IMR-90 (cell line): Measurements from ENCODE around the gene ASB6. TPM values are rescaled to one million over a fixed set of nuclear protein-coding genes. Genes with fewer than 3 reads are reported as not detected.

Experiments used
- ATAC-seq: fragments of 200-7000 bp; cut with Tn5 transposase; 2 replicates; pipeline ENCODE4 v1.9.1; 2020; ENCODE audit warnings: low read depth, mild to moderate bottlenecking, moderate library complexity
- BruUV-seq: library from RNA; stranded (reverse); fragments of 400-500 nt; replicated peaks from 2 replicates; lab custom pipeline; 2021; lab: Mats Ljungman, UMichigan
- CTCF ChIA-PET: fragments of 300-600 bp; formaldehyde crosslinking; extraction: SDS; loops from one replicate; lab custom pipeline; 2021; ENCODE audit warnings: antibody characterized with exemption; lab: Yijun Ruan, JAX
- POLR2A ChIA-PET: fragments of 300-600 bp; sonication (Branson Sonifier 250); formaldehyde crosslinking; loops from one replicate; lab custom pipeline; 2022; ENCODE audit warnings: antibody characterized with exemption; ENCODE audit not compliant: unreplicated experiment; lab: Charles Lee
- DNase-seq: peaks from one replicate; pipeline ENCODE4 v3.0.0; 2013
- H2AFZ ChIP-seq: replicated peaks from 2 replicates; pipeline ENCODE3; 2013; ENCODE audit warnings: low read length, mild to moderate bottlenecking; ENCODE audit not compliant: poor library complexity
- H2AK5ac ChIP-seq: 2 replicates; pipeline ENCODE4 v1.6.1; 2013; ENCODE audit warnings: low read depth, low read length, inconsistent platforms
- H2AK9ac ChIP-seq: replicated peaks from 2 replicates; pipeline ENCODE3; 2013; ENCODE audit warnings: mild to moderate bottlenecking, low read depth, low read length, moderate library complexity; ENCODE audit not compliant: poor library complexity
- H2BK120ac ChIP-seq: 2 replicates; pipeline ENCODE4 v1.6.1; 2013; ENCODE audit warnings: low read depth, low read length, inconsistent platforms
- H2BK15ac ChIP-seq: 3 replicates; pipeline ENCODE4 v1.6.1; 2013; ENCODE audit warnings: low read depth, low read length, inconsistent platforms
- H2BK20ac ChIP-seq: 2 replicates; pipeline ENCODE4 v1.6.1; 2013; ENCODE audit warnings: low read depth, mild to moderate bottlenecking, inconsistent platforms, low read length, moderate library complexity
- H2BK5ac ChIP-seq: 2 replicates; pipeline ENCODE4 v1.6.1; 2013; ENCODE audit warnings: mild to moderate bottlenecking, low read depth, low read length, inconsistent platforms; ENCODE audit not compliant: poor library complexity, severe bottlenecking
- H3K14ac ChIP-seq: replicated peaks from 2 replicates; pipeline ENCODE4 v1.6.1; 2013; ENCODE audit warnings: low read depth, low read length, inconsistent platforms
- H3K18ac ChIP-seq: 2 replicates; pipeline ENCODE4 v1.6.1; 2013; ENCODE audit warnings: low read depth, low read length, control low read depth
- H3K23ac ChIP-seq: 2 replicates; pipeline ENCODE4 v1.6.1; 2013; ENCODE audit warnings: low read depth, low read length, inconsistent platforms
- H3K27ac ChIP-seq: 2 replicates; pipeline ENCODE4 v1.5.1; 2013; ENCODE audit warnings: mild to moderate bottlenecking, control low read depth, low read length; ENCODE audit not compliant: insufficient read depth
- H3K27me3 ChIP-seq: 2 replicates; pipeline ENCODE4 v1.6.1; 2013; ENCODE audit warnings: low read length; ENCODE audit not compliant: control insufficient read depth, insufficient read depth
- H3K36me3 ChIP-seq: 2 replicates; pipeline ENCODE4 v1.6.1; 2013; ENCODE audit warnings: low read length, mixed read lengths; ENCODE audit not compliant: control insufficient read depth, insufficient read depth
- H3K4ac ChIP-seq: 2 replicates; pipeline ENCODE4 v1.6.1; 2013; ENCODE audit warnings: low read depth, low read length, inconsistent platforms
- H3K4me1 ChIP-seq: 2 replicates; pipeline ENCODE4 v1.6.1; 2013; ENCODE audit warnings: low read length, mixed read lengths; ENCODE audit not compliant: control insufficient read depth, insufficient read depth
- H3K4me2 ChIP-seq: 2 replicates; pipeline ENCODE4 v1.6.1; 2013; ENCODE audit warnings: low read depth, mild to moderate bottlenecking, control low read depth, low read length, moderate library complexity
- H3K4me3 ChIP-seq: 2 replicates; pipeline ENCODE4 v1.5.1; 2013; ENCODE audit warnings: low read depth, mild to moderate bottlenecking, control low read depth, low read length, moderate library complexity; ENCODE audit not compliant: insufficient read depth
- H3K56ac ChIP-seq: 2 replicates; pipeline ENCODE4 v1.6.1; 2013; ENCODE audit warnings: low read length, inconsistent platforms; ENCODE audit not compliant: insufficient read depth; ENCODE audit errors: extremely low read depth
- H3K79me1 ChIP-seq, 2 experiments: 2 replicates each; pipeline ENCODE4 v1.6.1; 2013; ENCODE audit warnings: low read length in 2 of 2, inconsistent platforms in 1 of 2, low read depth in 1 of 2
- H3K9ac ChIP-seq: 2 replicates; pipeline ENCODE4 v1.6.1; 2013; ENCODE audit warnings: low read depth, low read length, control low read depth
- H3K9me1 ChIP-seq: 2 replicates; pipeline ENCODE4 v1.6.1; 2013; ENCODE audit warnings: low read length, inconsistent platforms; ENCODE audit not compliant: insufficient read depth
- H3K9me3 ChIP-seq: 2 replicates; pipeline ENCODE4 v1.6.1; 2013; ENCODE audit warnings: low read length; ENCODE audit not compliant: control insufficient read depth, insufficient read depth
- H4K20me1 ChIP-seq: 2 replicates; pipeline ENCODE4 v1.6.1; 2013; ENCODE audit warnings: low read length, inconsistent platforms; ENCODE audit not compliant: insufficient read depth
- H4K5ac ChIP-seq: 2 replicates; pipeline ENCODE4 v1.6.1; 2013; ENCODE audit warnings: mild to moderate bottlenecking, low read depth, low read length, control low read depth
- H4K8ac ChIP-seq, 2 experiments: 2 replicates each; pipeline ENCODE4 v1.6.1; 2013; ENCODE audit warnings: low read depth in 2 of 2, low read length in 2 of 2, control low read depth in 1 of 2, inconsistent platforms in 1 of 2
- H4K91ac ChIP-seq: 2 replicates; pipeline ENCODE4 v1.6.1; 2013; ENCODE audit warnings: low read depth, low read length, inconsistent platforms; ENCODE audit not compliant: insufficient read depth
- CEBPB ChIP-seq: IDR thresholded peaks from 2 replicates; pipeline ENCODE4 v1.6.1; 2012; ENCODE audit warnings: low read depth, low read length, improper control_type of control experiment
- CHD1 ChIP-seq: IDR thresholded peaks from 2 replicates; pipeline ENCODE4 v1.6.1; 2012; ENCODE audit warnings: low read depth, low read length, improper control_type of control experiment
- FOS ChIP-seq: fragments of 150-350 bp; IDR thresholded peaks from 2 replicates; pipeline ENCODE4 v1.6.1; 2016; ENCODE audit warnings: low read depth, low read length
- MAFK ChIP-seq: IDR thresholded peaks from 2 replicates; pipeline ENCODE4 v1.6.1; 2012; ENCODE audit warnings: low read depth, low read length, improper control_type of control experiment
- MAZ ChIP-seq: IDR thresholded peaks from 2 replicates; pipeline ENCODE4 v1.6.1; 2012; ENCODE audit warnings: low read depth, mild to moderate bottlenecking, low read length, improper control_type of control experiment, moderate library complexity, borderline replicate concordance
- NFE2L2 ChIP-seq: fragments of 150-350 bp; IDR thresholded peaks from 2 replicates; pipeline ENCODE4 v1.6.1; 2016; ENCODE audit warnings: low read depth, mild to moderate bottlenecking, low read length
- RAD21 ChIP-seq: IDR thresholded peaks from 2 replicates; pipeline ENCODE4 v1.6.1; 2012; ENCODE audit warnings: low read length, improper control_type of control experiment
- RCOR1 ChIP-seq: IDR thresholded peaks from 2 replicates; pipeline ENCODE4 v1.6.1; 2012; ENCODE audit warnings: mild to moderate bottlenecking, low read length, improper control_type of control experiment; ENCODE audit not compliant: insufficient replicate concordance
- RFX5 ChIP-seq: IDR thresholded peaks from 2 replicates; pipeline ENCODE4 v1.8.0; 2012; ENCODE audit warnings: low read depth, mild to moderate bottlenecking, low read length, moderate library complexity
- WGBS, 2 experiments: methylation state at CpG; one replicate each; pipeline versions ENCODE4 v1.1.5 to v1.1.7; 2013; ENCODE audit warnings: missing lambda C conversion rate in 2 of 2; ENCODE audit not compliant: insufficient read length in 1 of 2; ENCODE audit errors: extremely low coverage in 2 of 2; 5-methylcytosine and 5-hydroxymethylcytosine counted together
- dilution Hi-C: fragments of 300-500 bp; cut with HindIII; formaldehyde crosslinking; loops from one replicate; pipeline ENCODE4 v1.14.3; 2018; ENCODE audit warnings: low sequenced_read_pairs; ENCODE audit not compliant: unreplicated experiment
- in situ Hi-C: fragments of 300-500 bp; cut with MboI; formaldehyde crosslinking; loops from 3 replicates; pipeline ENCODE4 v1.14.3; 2019; ENCODE audit warnings: low sequenced_read_pairs, inconsistent platforms, mixed read lengths
- intact Hi-C: fragments of 100-400 bp; cut with micrococcal nuclease; formaldehyde crosslinking; loops from 2 replicates; pipeline ENCODE4 v1.10.0; 2022
- polyA plus RNA-seq, 3 experiments: library from polyadenylated mRNA; depleted of rRNA; stranded (reverse); fragments of >200 nt; gene quantifications; 2 replicates each; pipeline ENCODE4 v1.2.3, GENCODE V29; 2012; ENCODE audit warnings: low replicate concordance in 1 of 3
- total RNA-seq: library from RNA; depleted of rRNA; stranded (reverse); fragments of >200 nt; gene quantifications from 2 replicates; pipeline ENCODE4 v1.2.3, GENCODE V29; 2012
- TF ChIP-seq, protein P1 (sequence below): conservative IDR thresholded peaks from 2 replicates; pipeline ENCODE4 v1.5.1; 2012; ENCODE audit warnings: mild to moderate bottlenecking, low read depth, low read length, improper control_type of control experiment

ASB6 gene
- total and polyA plus RNA-seq, 2 of the 4 experiments (the other 2 are of a cell fraction) = 9.7 to 28.9 TPM

DNA sequence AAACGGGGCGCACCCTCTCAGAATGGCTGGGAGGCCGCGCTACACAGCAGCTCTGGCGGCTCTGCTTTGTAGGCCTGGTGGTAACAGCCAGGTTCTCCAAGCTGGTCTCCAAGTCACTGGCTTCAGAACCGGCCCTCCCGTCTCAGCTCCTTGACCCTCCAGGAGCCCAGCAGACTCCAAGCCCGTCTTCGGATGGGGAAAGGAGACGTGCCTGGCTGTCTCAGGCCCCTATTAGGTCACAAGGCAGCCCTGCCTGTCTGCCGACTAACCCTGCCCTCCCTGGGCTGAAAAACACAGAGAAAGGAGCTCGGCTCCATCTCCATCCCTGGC is 2.2 kb downstream of the ASB6 start:
- H2BK20ac ChIP-seq = no peak overlapping the region
- H4K5ac ChIP-seq = no peak overlapping the region
- no peak overlapping the region for H2AFZ ChIP-seq
- H3K4me2 ChIP-seq = no peak overlapping the region
- intact Hi-C loops = no loop called here
- no peak overlapping the region for H3K9ac ChIP-seq
- CTCF ChIA-PET = interaction anchor here (1.0 to 1.3 kb wide), 3 partner anchors 14 to 508 kb away, joined by 4 to 5 read pairs (median 4); partner anchors contain the start of gene NTMT1
- H3K4me3 ChIP-seq = no peak overlapping the region
- H3K9me3 ChIP-seq = no peaks in the 10 kb centered on the region
- no TSS peak for BruUV-seq
- no peak overlapping the region for H4K91ac ChIP-seq
- no peak overlapping the region for H3K14ac ChIP-seq
- peaks cover 63% of the 10 kb centered on the region for H4K20me1 ChIP-seq
- no peak overlapping the region for H3K4ac ChIP-seq
- H2AK5ac ChIP-seq = no peak overlapping the region
- H3K27me3 ChIP-seq = no peaks in the 10 kb centered on the region
- H4K8ac ChIP-seq = no peak overlapping the region
- dilution Hi-C loops = no loop called here
- 0 out of 2 replicates have a peak overlapping the region, but pooled peaks have one; percentile 6 for H3K56ac ChIP-seq
- no peak overlapping the region for H2AK9ac ChIP-seq
- no peak overlapping the region for H3K23ac ChIP-seq
- ATAC-seq = no peak
- no peak overlapping the region for H2BK5ac ChIP-seq
- WGBS, 2 experiments = 92% methylated on average over 5 of the region's 12 CpGs; no CpG with 5 or more reads in 1 of the 2 experiments
- POLR2A ChIA-PET = no interaction called here
- H3K79me1 ChIP-seq = peaks cover 7 to 67% of the 10 kb centered on the region in 2 experiments
- 0 out of 2 replicates have a peak overlapping the region, but pooled peaks have one; percentile 4 for H3K27ac ChIP-seq
- H2BK15ac ChIP-seq = no peak overlapping the region
- DNase-seq = no peak
- H3K18ac ChIP-seq = no peak overlapping the region
- peaks cover 15% of the 10 kb centered on the region for H3K4me1 ChIP-seq
- H2BK120ac ChIP-seq = no peak overlapping the region
- H3K36me3 ChIP-seq = peaks cover 42% of the 10 kb centered on the region
- TF ChIP-seq CEBPB (no peak), RAD21 (no peak), RCOR1 (no peak), MAZ (no peak), RFX5 (no peak), CHD1 (no peak), NFE2L2 (no peak), MAFK (no peak), FOS (no peak)
- TF ChIP-seq, protein P1, sequence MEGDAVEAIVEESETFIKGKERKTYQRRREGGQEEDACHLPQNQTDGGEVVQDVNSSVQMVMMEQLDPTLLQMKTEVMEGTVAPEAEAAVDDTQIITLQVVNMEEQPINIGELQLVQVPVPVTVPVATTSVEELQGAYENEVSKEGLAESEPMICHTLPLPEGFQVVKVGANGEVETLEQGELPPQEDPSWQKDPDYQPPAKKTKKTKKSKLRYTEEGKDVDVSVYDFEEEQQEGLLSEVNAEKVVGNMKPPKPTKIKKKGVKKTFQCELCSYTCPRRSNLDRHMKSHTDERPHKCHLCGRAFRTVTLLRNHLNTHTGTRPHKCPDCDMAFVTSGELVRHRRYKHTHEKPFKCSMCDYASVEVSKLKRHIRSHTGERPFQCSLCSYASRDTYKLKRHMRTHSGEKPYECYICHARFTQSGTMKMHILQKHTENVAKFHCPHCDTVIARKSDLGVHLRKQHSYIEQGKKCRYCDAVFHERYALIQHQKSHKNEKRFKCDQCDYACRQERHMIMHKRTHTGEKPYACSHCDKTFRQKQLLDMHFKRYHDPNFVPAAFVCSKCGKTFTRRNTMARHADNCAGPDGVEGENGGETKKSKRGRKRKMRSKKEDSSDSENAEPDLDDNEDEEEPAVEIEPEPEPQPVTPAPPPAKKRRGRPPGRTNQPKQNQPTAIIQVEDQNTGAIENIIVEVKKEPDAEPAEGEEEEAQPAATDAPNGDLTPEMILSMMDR = no peak
- no peaks in the 10 kb centered on the region for H3K9me1 ChIP-seq
- in situ Hi-C loops = no loop called here
